KBM-7 (cell line): Measurements from ENCODE around the gene RETREG1.
"Not testable (repeated sequence)": the region's sequence is repeated elsewhere in the genome, so short reads cannot be mapped to it uniquely, and the experiment has no call there.

ENCODE experiments used
- DNase-seq: peaks from one replicate; pipeline ENCODE4 v3.0.0-alpha.2; 2015
- in situ Hi-C: fragments of 300-500 bp; cut with MboI; formaldehyde crosslinking; loops from 2 replicates; pipeline ENCODE4 v1.14.3; 2020; ENCODE audit warnings: low sequenced_read_pairs, low pct_unique_long_range_greater_than_20kb, mixed read lengths

The RETREG1 gene, protein sequence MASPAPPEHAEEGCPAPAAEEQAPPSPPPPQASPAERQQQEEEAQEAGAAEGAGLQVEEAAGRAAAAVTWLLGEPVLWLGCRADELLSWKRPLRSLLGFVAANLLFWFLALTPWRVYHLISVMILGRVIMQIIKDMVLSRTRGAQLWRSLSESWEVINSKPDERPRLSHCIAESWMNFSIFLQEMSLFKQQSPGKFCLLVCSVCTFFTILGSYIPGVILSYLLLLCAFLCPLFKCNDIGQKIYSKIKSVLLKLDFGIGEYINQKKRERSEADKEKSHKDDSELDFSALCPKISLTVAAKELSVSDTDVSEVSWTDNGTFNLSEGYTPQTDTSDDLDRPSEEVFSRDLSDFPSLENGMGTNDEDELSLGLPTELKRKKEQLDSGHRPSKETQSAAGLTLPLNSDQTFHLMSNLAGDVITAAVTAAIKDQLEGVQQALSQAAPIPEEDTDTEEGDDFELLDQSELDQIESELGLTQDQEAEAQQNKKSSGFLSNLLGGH

DNA sequence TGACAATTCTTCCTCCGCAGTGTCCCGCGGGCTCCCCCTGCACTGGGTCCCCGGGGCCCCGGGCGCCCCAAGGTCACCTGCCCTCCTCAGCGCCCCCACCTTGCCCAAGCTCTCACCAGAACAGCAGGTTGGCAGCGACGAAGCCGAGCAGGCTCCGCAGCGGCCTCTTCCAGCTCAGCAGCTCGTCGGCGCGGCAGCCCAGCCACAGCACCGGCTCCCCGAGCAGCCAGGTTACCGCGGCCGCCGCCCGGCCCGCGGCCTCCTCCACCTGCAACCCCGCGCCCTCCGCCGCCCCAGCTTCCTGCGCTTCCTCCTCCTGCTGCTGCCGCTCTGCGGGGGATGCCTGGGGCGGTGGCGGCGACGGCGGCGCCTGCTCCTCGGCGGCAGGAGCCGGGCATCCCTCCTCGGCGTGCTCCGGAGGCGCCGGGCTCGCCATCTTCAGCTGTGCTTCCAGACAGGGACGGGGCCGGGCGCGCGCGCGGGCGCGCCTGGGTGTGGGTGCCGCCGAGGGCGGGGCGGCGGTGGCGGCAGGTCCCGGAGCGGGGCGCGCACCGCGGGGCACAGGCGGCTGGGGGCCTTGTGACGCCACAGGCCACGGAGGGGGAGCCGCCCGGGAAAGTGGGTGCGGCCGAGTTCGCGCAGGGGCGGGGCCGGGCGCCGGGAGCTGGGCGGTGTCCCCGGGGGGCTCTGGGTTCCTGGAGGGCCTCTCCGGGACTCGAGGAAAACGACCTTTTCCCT, at the start of gene RETREG1:
RETREG1 (minus strand) TSS at position 462 of the 738 bp plus-strand sequence; CDS start at position 436, 26 bp downstream.
- DNase-seq: peak; percentile 25
- in situ Hi-C loops: no loop called here

DNA sequence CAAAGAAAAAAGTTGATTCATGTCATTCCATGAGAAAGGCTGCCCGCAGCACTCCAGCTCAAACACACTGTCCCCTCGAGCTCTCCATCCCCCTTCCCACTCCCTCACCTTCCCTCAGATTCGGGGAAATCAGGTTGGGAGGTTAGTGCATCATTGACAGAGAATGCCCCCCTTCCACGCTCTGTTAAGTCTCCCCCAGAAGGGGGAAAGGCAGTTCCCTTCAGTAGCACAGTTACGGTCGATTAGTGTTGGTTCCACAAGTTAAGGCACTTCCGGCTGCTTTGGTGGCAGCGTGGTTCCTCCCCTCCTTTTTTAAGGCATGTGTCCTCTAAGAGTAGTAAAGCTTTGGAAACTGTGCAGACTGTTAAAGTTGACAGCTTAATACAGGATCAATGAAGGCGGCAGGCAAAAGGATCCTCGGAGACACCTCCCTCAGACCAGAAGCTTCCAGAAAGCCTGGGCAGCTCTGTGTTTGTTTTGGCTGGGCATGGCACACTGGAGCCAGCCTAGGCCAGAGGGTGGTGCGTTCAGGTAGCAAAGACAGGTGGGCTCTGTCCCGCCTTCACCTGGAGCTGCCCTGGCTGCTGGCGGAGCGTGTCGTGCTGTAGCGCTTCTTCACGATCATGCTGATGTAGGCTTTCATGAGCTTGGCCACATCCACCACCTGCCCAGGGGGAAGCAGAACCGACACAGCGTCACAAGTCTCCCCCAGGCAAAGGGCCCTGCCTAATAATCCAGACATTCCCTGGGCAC, 49.5 kb upstream of the RETREG1 start:
- in situ Hi-C loops: no loop called here
- no peak for DNase-seq

DNA sequence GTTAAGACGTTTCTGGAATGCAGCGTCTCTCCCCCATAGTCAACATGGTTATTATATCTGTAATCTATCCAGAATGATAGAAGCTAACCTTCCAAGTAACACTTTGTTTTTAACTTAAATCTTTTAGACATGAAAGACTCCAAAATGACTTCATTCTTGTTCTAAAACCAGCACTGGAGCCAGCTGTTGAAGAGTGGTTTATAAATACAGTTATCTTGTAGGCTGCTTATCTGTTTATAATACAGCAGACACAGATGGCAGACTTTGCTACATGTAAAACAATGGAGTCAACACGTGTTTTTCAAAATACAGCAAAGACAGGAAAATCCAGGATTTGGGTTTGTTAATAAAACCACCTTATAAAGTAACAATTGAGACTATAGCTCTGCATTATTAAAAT, 48.8 kb upstream of the RETREG1 start:
- no peak for DNase-seq
- in situ Hi-C loops: no loop called here

DNA sequence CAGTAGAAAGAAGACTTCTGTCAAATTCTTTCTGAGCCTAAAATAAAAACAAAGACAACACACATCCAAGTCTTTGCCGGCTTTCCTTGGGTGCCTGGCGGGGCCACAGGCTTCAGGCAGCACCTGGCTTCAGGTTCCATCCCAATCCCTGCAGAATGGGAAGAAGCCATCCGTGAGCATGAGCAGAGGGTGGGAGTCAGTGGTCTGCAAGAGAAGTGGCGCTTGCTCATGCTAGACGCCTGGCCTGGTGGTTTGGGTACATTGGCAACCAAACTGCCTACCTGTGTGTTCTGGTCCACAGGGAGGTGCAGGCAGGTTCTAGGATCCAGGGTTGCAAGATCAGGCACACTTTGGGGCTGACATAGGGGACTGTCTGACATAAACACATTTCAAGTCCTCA, 47.6 kb upstream of the RETREG1 start:
- in situ Hi-C loops: no loop called here
- no peak for DNase-seq

DNA sequence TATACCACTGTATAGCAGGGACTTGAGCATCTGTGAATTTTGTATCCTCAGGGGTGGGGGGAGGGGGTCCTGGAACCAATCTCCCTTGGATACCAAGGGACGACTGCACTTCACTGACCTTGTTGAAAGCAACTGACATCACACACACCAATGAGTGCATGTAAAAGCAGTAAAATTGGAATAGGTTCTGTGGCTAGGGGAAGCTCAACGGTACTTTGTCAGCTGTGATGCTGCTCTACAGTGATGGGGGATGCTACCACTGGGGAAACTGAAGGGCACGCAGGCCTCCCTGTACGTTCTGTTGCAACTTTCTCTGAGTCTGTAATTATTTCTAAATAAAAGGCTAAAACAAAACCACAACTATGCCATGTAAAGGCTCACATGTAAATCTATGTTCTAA, 47.0 kb upstream of the RETREG1 start:
- in situ Hi-C loops: no loop called here
- no peak for DNase-seq

DNA sequence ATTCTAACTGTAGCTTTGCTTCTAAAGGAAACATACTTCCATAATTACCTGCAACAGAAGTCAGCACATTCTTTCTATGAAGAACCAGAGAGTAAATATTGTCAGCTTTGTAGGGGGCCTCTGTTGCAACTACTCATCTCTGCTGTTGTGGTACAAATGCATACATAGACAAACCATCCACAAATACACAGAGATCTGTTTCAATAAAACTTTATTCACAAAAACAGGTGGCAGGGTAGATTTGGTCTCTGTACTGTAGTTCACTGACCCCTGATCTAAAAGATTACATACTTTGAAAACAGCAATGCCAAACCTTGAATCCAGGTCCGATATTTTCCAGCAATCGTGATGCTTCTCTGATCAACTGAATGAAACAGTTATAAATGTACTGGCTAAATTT, 44.9 kb upstream of the RETREG1 start:
- DNase-seq: no peak
- in situ Hi-C loops: no loop called here

DNA sequence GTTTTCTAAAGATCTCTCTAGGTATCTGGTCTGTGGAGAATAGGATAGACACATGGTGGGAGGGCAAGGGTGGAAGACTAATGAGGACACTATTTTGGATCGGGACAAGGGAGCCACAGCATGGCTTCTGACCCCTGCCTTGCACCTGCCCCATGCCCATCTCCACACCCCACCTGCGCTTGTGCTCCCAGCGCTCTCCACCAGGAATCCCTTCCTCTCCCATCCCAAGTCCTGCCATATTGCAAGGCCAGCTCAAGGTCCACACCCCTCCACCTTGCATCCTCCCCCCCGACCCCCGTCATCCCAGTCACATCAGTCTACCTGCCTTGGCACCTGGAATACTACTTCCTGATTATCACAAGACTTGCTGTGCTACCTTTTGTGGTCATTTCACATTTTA, 44.2 kb upstream of the RETREG1 start:
- no peak for DNase-seq
- in situ Hi-C loops: no loop called here

DNA sequence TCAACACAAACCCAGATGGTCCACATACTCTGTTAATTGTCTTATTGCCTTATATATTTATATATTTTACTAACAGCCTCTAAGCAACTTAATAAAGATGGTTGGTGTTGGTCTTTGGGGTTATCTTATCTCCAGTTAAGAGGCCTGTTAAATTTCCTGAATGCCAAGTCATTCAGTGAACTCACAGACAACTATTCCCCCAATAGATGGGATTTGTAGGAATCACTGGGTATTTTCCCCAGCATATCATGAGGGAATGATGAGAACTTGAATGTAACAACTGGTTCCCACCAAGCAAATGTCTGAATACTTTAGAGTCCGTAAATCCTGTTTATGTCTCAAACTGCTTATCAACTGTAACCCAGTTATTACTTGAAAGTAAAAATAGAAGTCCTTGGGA, 42.7 kb upstream of the RETREG1 start:
- in situ Hi-C loops: no loop called here
- no peak for DNase-seq

DNA sequence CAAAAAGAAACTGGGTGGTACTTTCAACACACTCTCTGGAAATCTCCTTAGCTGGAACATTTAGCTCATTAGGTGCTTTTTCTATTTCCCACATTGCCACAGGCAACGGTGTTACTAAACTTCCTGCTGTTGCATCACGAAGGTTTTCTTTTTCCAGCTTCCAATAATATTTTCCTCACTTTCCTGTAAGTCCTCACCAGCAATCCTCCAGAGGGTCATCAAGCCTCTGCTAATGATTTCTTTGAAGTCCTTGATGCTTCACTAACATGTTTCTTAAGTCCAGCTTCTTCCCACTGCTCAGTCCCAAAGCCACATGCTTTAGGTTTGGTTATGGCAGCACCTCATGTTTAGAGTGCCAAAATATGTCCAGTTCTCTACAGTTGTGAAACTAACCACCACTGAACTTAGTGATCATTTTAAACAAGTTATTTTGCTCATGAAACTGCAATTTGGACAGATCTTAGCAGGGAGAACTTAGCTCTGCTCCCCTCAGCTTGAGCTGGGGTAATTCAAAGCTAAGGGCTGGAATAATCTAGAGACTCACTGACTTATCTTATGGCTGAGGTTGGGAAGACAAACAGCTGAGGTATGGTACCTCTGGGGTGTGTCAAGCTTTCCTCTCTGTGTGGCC, 39.9 kb upstream of the RETREG1 start:
- in situ Hi-C loops: no loop called here
- no peak for DNase-seq

DNA sequence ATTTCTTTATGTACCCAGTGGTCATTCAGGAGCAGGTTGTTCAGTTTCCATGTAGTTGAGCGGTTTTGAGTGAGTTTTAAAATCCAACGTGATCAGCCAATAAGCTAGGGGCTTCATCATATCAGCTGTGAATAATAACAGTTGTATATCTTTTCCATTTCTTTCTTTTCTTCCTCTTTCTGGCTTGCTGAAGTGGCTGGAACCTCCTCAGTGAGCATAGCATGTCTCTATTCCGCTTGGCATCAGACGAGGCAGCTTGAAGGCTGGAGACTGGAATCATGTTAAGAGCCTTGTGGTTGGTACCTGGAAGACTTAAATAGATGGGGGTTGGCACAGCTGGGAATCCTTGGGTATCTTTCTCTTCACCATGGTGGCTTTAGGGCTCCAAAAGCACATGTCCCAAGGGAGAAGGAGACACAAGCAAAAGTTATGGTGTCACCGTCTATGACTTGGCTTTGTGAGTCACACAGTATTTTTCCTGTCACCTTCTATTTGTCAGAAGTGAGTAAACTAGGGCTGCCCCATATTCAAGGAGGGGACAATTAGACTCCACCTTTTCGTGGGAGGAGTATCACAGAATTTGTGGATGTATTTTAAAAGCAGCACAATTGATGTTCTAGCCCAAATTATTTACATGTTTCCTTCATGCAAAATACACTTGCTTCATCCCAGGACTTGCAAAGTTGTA, 38.0 kb upstream of the RETREG1 start:
- in situ Hi-C loops: no loop called here
- no peak for DNase-seq

DNA sequence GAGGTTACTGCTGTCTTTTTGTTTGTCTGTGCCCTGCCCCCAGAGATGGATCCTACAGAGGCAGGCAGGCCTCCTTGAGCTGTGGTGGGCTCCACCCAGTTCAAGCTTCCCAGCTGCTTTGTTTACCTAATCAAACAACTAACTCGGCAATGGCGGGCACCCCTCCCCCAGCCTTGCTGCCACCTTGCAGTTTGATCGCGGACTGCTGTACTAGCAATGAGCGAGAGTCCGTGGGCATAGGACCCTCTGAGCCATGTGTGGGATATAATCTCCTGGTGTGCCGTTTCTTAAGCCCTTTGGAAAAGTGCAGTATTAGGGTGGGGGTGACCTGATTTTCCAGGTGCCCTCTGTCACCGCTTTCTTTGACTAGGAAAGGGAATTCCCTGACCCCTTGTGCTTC, 31.9 kb upstream of the RETREG1 start:
- DNase-seq, in situ Hi-C loops: not testable (repeated sequence)

DNA sequence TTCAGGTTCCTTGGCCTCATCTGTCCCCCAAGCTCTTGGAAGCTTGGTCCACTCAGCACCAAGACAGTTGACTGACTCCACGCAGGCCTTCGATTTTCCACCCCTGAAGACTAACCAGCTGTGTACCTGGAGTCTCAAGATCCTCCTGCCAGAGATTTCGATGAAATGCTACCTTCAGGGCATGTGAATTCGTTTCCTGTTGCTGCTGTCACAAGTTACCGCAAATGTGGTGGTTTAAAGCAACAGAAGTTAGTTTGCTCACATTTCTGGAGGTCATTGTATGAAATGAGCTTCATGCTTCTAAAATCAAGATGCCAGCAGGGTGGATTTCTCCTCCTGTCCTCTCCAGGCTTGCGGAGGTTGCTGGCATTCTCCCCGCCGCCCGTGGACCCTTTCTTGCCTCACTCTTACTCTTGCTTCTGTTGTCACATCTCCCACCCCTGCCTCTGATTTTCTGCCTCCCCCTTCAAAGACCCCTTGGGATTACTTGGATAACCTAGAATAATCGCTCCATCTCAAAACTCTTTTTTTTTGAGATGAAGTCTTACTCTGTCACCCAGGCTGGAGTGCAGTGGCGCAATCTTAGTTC, 27.6 kb upstream of the RETREG1 start:
- in situ Hi-C loops: no loop called here
- DNase-seq: no peak

DNA sequence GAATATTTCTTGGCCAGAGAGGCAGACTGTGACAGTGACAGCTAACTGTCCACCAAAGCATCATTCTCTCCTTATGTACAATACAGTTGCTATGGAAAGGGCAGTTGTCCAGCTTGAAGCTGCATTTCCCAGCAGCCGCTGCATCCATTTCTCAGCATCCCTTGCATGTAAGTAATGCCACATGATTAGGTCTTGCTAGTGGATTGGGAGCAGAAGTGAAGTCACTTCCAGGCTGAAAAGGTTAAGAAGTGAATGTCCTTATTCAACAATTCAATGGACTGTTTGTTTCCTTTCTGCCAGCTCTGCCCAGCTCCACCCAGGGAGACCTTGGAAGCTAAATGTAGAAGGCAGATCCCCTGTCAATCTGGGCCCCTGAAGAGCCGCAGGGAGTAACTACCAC, 26.1 kb upstream of the RETREG1 start:
- in situ Hi-C loops: no loop called here
- DNase-seq: no peak

DNA sequence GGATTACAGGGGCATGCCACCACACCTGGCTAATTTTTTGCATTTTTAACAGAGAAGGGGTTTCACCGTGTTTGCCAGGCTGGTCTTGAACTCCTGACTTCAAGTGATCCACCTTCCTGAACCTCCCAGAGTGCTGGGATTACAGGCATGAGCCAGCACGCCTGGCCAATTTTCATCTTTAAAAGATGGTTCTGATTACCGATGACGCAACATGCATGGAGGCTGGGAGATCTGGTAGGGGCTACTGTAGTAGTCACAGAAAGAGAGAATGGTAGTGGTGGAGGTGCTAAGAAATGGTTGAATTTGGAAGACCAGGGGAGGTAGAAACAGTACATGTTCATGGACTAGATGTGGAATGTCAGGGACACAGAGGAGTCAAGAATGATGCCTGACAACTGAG, 22.4 kb upstream of the RETREG1 start:
- in situ Hi-C loops: no loop called here
- no peak for DNase-seq

DNA sequence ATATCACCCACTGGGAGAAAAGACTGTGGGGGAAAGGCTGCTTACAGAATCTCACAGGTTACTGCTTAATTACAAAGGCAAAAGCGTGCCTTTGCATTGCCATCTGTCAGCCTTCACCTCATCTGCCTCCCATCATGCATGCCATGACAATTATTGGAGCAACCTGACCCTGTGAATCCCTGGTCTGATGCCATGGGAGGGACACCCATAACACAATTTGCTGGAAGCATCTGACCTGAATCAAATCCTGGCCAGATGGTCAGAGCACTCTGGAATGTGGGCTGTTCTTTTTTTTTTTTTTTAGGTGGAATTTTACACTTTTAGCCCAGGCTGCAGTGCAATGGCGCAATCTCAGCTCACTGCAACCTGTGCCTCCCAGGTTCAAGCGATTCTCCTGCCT, 11.6 kb upstream of the RETREG1 start:
- in situ Hi-C loops: no loop called here
- no peak for DNase-seq

DNA sequence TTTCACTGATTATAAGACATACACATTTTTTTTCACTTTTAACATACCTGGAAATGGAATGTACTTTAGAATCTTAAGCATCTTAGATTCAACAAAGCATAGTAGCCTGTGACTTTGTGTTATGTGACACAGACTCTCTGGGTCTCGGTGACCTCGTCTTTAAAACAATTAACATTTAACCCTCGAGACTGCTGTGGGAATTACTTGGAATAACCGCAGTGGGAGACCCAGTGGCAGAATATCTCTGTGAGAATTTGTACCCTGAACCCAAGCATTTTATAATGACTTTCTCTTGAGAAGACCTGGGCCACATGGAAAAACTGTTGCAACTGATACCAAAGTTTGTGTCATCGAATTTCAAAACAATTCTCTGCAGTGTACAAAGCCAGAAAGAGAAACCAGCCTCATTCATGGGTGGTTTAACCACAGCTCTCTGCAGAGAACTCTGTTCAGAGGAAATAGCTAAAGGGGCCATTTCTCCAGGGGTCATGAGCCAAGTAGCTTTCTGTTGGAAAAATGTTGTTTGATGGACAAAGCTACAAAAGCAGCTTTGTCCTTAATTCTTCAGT, 10.0 kb upstream of the RETREG1 start:
- in situ Hi-C loops: no loop called here
- DNase-seq: no peak

DNA sequence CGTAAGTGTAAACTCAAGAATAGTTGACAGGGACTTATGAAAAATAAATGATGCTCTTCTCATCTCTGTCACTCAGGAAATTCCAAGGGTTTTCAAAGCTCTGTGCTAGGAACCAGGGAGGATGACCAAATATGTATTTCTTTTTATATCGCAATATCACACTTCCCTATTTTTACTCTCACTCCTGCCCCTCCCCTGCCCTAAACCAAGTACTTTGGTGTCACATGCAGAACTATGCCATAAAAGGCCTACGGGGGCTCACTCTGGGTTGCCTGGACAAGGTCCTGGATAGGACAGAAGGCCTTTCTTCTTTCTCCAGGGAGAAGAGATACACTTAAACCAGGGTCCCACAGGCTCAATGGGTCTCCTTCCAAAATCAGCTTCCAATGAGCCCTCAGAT, 8.3 kb upstream of the RETREG1 start:
- in situ Hi-C loops: no loop called here
- no peak for DNase-seq

DNA sequence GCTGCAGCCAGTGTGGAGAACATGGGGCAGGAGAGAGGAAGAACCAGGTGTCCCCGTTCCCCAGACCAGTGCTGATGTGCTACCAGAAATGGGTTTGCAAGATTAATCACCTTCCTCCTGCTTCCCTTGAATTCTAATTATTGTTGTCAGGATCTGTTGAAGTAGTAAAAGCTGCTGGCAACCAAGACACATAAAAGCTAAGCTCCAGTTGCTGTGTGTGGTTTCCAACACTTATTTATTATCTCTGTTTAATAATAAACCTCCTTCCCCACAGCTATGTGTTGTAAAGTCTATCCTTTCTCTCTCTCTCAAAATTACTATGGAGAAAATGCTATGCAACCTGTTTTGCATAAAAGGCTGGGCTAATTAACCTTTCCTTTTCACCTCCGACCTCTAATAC, 2.3 kb upstream of the RETREG1 start:
- DNase-seq: no peak
- in situ Hi-C loops: no loop called here
